ENCODE measurements around the gene HNRNPLL. TPM values are rescaled to one million over a fixed set of nuclear protein-coding genes. Genes with fewer than 3 reads are reported as not detected.

HNRNPLL gene
- total RNA-seq, 1 experiment from 2014 or later: 73.8 TPM

DNA sequence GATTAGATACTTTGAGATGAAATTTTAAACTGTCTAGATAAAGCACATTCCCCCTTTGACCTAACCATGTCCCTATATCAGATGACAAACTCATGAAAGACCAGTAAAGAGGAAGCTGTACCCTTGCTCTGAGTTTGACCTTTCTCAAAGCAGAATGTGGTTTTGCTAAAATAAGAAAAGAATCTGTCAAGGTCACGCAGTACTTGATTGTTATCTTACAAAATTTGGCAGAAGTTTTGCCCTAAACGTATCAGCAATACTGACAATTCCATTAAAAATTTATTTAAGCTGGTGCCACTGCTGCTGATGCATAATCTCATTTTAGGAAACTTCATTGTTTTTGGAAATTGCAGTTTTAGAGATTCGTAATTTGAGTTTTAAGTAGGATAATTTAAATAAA is 32.0 kb upstream of the HNRNPLL start:
- Histone ChIP-seq H3K9me3 (ENCODE audit: low read depth, low read length, poor library complexity, severe bottlenecking) (no peaks in the 10 kb centered on the region), H3K4me1 (ENCODE audit: insufficient read depth, low read length, poor library complexity, severe bottlenecking) (no peaks in the 10 kb centered on the region), H3K4me3 (ENCODE audit: low read depth, low read length, poor library complexity, severe bottlenecking) (no peak overlapping the region), H3K27me3 (replicated peaks; ENCODE audit: insufficient read depth, low read depth, low read length, poor library complexity) (no peaks in the 10 kb centered on the region), H3K36me3 (ENCODE audit: insufficient read depth, low read length, poor library complexity, severe bottlenecking) (no peaks in the 10 kb centered on the region), H3K27ac (ENCODE audit: low read depth, low read length, poor library complexity, severe bottlenecking) (no peak overlapping the region)
- ChIA-PET CTCF (no interaction called here), POLR2A (ENCODE audit: low non-redundant PET) (no interaction called here)
- TF ChIP-seq, protein P1, sequence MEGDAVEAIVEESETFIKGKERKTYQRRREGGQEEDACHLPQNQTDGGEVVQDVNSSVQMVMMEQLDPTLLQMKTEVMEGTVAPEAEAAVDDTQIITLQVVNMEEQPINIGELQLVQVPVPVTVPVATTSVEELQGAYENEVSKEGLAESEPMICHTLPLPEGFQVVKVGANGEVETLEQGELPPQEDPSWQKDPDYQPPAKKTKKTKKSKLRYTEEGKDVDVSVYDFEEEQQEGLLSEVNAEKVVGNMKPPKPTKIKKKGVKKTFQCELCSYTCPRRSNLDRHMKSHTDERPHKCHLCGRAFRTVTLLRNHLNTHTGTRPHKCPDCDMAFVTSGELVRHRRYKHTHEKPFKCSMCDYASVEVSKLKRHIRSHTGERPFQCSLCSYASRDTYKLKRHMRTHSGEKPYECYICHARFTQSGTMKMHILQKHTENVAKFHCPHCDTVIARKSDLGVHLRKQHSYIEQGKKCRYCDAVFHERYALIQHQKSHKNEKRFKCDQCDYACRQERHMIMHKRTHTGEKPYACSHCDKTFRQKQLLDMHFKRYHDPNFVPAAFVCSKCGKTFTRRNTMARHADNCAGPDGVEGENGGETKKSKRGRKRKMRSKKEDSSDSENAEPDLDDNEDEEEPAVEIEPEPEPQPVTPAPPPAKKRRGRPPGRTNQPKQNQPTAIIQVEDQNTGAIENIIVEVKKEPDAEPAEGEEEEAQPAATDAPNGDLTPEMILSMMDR (conservative IDR thresholded peaks at IDR 0.05; ENCODE audit: low read depth, low read length): no peak
- no peak for TF ChIP-seq EZH2 (IDR thresholded peaks at IDR 0.05; ENCODE audit: borderline replicate concordance, low read depth, low read length, poor library complexity, severe bottlenecking)
- intact Hi-C loops (cut with micrococcal nuclease; ENCODE audit: unreplicated experiment): no loop called here
- no TSS peak for BruUV-seq (replicated peaks)
- no peak for DNase-seq (ENCODE audit: low spot score)

DNA sequence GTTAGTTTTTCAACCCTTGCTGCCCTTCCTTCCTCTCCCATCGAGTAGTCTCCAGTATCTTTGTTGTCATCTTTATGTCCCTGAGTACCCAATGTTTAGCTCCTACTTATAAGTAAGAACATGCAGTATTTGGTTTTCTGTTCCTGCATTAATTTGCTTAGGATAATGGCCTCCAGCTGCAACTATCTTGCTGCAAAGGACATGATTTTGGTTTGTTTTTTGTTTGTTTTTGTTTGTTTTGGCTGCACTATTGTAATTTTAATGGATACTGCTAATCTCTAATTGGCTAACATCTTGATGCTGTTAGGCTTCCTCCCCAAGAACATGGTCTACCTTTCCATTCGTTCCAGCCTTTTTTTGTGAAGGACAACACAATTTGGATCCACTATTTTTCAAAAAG is 31.2 kb upstream of the HNRNPLL start:
- intact Hi-C loops (cut with micrococcal nuclease; ENCODE audit: unreplicated experiment): no loop called here
- no peaks in the 10 kb centered on the region for H3K36me3 ChIP-seq (ENCODE audit: insufficient read depth, low read length, poor library complexity, severe bottlenecking)
- CTCF ChIA-PET: no interaction called here
- no peaks in the 10 kb centered on the region for H3K9me3 ChIP-seq (ENCODE audit: low read depth, low read length, poor library complexity, severe bottlenecking)
- H3K4me3 ChIP-seq (ENCODE audit: low read depth, low read length, poor library complexity, severe bottlenecking): no peak overlapping the region
- H3K27ac ChIP-seq (ENCODE audit: low read depth, low read length, poor library complexity, severe bottlenecking): no peak overlapping the region
- no peaks in the 10 kb centered on the region for H3K27me3 ChIP-seq (replicated peaks; ENCODE audit: insufficient read depth, low read depth, low read length, poor library complexity)
- DNase-seq (ENCODE audit: low spot score): no peak
- POLR2A ChIA-PET (ENCODE audit: low non-redundant PET): no interaction called here
- H3K4me1 ChIP-seq (ENCODE audit: insufficient read depth, low read length, poor library complexity, severe bottlenecking): no peaks in the 10 kb centered on the region
- BruUV-seq (replicated peaks): no TSS peak
- TF ChIP-seq, protein P1 (conservative IDR thresholded peaks at IDR 0.05; ENCODE audit: low read depth, low read length): no peak
- no peak for TF ChIP-seq EZH2 (IDR thresholded peaks at IDR 0.05; ENCODE audit: borderline replicate concordance, low read depth, low read length, poor library complexity, severe bottlenecking)

DNA sequence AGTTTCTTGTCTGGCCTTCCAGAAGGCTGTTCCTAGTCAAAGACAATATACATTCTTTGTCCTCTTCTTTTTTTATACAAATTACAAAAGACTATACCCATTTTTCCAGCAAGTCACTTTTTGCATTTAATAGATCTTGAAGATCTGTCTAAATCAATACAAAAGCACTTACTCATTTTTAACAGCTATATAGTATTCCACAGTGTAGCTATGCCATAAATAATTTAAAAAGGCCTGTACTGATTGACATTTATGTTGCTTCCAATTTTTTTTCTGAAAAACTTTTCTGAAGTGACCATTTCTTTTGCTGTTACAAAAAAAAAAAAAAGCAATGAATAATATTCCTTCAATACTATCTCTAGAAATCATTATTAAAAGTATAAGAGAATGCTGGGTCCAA is 30.3 kb upstream of the HNRNPLL start:
- H3K36me3 ChIP-seq (ENCODE audit: insufficient read depth, low read length, poor library complexity, severe bottlenecking): no peaks in the 10 kb centered on the region
- no peak for DNase-seq (ENCODE audit: low spot score)
- H3K4me3 ChIP-seq (ENCODE audit: low read depth, low read length, poor library complexity, severe bottlenecking): no peak overlapping the region
- ChIA-PET CTCF (no interaction called here), POLR2A (ENCODE audit: low non-redundant PET) (no interaction called here)
- no peak overlapping the region for H3K27ac ChIP-seq (ENCODE audit: low read depth, low read length, poor library complexity, severe bottlenecking)
- no peaks in the 10 kb centered on the region for H3K4me1 ChIP-seq (ENCODE audit: insufficient read depth, low read length, poor library complexity, severe bottlenecking)
- intact Hi-C loops (cut with micrococcal nuclease; ENCODE audit: unreplicated experiment): no loop called here
- BruUV-seq (replicated peaks): no TSS peak
- H3K9me3 ChIP-seq (ENCODE audit: low read depth, low read length, poor library complexity, severe bottlenecking): no peaks in the 10 kb centered on the region
- no peak for TF ChIP-seq EZH2 (IDR thresholded peaks at IDR 0.05; ENCODE audit: borderline replicate concordance, low read depth, low read length, poor library complexity, severe bottlenecking)
- TF ChIP-seq, protein P1 (conservative IDR thresholded peaks at IDR 0.05; ENCODE audit: low read depth, low read length): no peak
- H3K27me3 ChIP-seq (replicated peaks; ENCODE audit: insufficient read depth, low read depth, low read length, poor library complexity): no peaks in the 10 kb centered on the region
